HUES6 (cell line): Measurements from ENCODE around the gene SLC25A22.

Source experiments
- H3K27ac ChIP-seq: 2 replicates; pipeline ENCODE4 v1.7.0; 2013; ENCODE audit warnings: low read depth, mild to moderate bottlenecking, low read length, inconsistent platforms
- H3K27me3 ChIP-seq: 2 replicates; pipeline ENCODE4 v1.6.1; 2013; ENCODE audit warnings: low read length; ENCODE audit not compliant: control insufficient read depth, insufficient read depth
- H3K36me3 ChIP-seq: 2 replicates; pipeline ENCODE4 v1.6.1; 2013; ENCODE audit warnings: low read length; ENCODE audit not compliant: control insufficient read depth, insufficient read depth
- H3K4me1 ChIP-seq: 2 replicates; pipeline ENCODE4 v1.6.1; 2013; ENCODE audit warnings: low read length; ENCODE audit not compliant: control insufficient read depth, insufficient read depth
- H3K4me3 ChIP-seq: 2 replicates; pipeline ENCODE4 v1.5.1; 2013; ENCODE audit warnings: low read depth, low read length
- H3K9ac ChIP-seq: one replicate; pipeline ENCODE4 v1.6.1; 2013; ENCODE audit warnings: mild to moderate bottlenecking, low read length
- H3K9me3 ChIP-seq: 2 replicates; pipeline ENCODE4 v1.6.1; 2013; ENCODE audit warnings: low read depth, low read length; ENCODE audit not compliant: control insufficient read depth, insufficient read depth

Gene SLC25A22

DNA sequence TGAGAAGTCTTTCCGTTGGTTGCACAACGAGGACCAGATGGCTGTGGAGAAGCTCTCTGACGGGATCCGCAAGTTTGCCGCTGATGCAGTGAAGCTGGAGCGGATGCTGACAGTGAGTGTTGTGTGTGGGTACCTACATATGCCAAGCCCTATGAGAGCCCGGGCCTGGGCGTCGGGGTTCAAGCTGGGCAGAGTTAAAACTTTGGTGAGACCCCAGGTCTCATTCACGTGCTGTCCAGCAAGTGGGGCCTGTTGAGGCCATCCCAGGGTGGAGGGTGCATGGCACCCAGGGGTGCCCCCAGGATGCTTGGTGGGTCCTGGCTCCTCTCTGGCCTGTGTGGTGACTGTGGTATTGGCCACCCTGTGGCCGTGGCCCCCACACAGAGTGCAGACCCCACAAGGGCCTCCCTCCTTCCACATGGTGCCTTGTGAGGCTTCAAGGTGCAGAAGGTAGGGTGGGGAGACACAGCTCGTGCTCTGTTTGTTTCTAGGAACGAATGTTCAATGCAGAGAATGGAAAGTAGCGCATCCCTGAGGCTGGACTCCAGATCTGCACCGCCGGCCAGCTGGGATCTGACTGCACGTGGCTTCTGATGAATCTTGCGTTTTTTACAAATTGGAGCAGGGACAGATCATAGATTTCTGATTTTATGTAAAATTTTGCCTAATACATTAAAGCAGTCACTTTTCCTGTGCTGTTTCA, 33.6 kb downstream of the SLC25A22 start:
- no peak overlapping the region for H3K4me3 ChIP-seq
- no peaks in the 10 kb centered on the region for H3K9me3 ChIP-seq
- peaks cover 14% of the 10 kb centered on the region for H3K4me1 ChIP-seq
- H3K27ac ChIP-seq: no peak overlapping the region
- no peak overlapping the region for H3K9ac ChIP-seq
- no peaks in the 10 kb centered on the region for H3K27me3 ChIP-seq
- peaks cover 75% of the 10 kb centered on the region for H3K36me3 ChIP-seq

DNA sequence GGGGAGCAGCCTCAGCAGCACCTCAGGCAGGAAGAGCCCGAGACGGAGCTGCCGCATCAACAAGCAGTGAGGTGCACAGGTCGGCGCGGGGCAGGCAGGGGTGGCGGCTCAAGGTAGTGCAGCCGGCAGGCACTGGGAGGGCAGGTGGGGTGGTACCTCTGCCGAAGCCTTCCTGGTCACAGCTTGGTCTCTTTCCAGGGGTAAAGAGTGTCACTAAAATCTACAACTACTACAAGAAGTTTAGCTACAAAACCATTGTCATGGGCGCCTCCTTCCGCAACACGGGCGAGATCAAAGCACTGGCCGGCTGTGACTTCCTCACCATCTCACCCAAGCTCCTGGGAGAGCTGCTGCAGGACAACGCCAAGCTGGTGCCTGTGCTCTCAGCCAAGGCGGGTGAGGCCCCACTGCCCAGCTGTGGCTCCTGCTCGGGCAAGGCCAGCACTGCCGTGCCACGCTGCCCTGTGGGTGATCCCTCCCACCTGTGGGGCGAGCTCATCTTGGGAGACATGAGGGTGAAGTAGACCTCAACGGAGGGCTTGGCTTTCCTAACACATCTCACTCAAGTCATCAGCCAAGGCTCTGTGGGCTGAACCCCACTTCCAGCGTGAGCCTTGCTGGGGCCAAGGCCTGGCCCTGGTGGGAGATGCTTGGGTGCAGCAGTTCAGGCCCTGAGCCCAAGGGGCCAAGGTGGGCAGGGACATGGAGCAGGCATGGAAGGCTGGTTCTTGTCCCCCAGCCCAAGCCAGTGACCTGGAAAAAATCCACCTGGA, 34.3 kb downstream of the SLC25A22 start:
- peaks cover 14% of the 10 kb centered on the region for H3K4me1 ChIP-seq
- H3K27me3 ChIP-seq: no peaks in the 10 kb centered on the region
- H3K27ac ChIP-seq: no peak overlapping the region
- H3K36me3 ChIP-seq: peaks cover 82% of the 10 kb centered on the region
- H3K9ac ChIP-seq: peak overlapping the region; percentile 15
- H3K4me3 ChIP-seq: no peak overlapping the region
- no peaks in the 10 kb centered on the region for H3K9me3 ChIP-seq

DNA sequence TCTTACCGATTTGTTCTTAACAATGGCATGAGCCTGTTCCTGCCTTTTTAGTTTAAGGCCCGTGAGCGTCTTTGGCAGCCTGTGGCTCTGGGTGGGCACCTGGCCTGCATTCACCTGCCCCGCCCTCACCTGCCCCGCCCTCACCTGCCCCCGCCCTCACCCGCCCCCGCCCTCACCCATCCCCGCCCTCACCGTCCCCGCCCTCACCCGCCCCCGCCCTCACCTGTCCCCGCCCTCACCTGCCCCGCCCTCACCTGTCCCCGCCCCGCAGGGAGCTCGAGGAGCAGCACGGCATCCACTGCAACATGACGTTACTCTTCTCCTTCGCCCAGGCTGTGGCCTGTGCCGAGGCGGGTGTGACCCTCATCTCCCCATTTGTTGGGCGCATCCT, 35.0 kb downstream of the SLC25A22 start:
- Histone ChIP-seq H3K36me3 (peaks cover 83% of the 10 kb centered on the region), H3K9ac (peak overlapping the region; percentile 15), H3K4me3 (no peak overlapping the region), H3K27me3 (no peaks in the 10 kb centered on the region), H3K9me3 (no peaks in the 10 kb centered on the region), H3K27ac (no peak overlapping the region), H3K4me1 (peaks cover 14% of the 10 kb centered on the region)

DNA sequence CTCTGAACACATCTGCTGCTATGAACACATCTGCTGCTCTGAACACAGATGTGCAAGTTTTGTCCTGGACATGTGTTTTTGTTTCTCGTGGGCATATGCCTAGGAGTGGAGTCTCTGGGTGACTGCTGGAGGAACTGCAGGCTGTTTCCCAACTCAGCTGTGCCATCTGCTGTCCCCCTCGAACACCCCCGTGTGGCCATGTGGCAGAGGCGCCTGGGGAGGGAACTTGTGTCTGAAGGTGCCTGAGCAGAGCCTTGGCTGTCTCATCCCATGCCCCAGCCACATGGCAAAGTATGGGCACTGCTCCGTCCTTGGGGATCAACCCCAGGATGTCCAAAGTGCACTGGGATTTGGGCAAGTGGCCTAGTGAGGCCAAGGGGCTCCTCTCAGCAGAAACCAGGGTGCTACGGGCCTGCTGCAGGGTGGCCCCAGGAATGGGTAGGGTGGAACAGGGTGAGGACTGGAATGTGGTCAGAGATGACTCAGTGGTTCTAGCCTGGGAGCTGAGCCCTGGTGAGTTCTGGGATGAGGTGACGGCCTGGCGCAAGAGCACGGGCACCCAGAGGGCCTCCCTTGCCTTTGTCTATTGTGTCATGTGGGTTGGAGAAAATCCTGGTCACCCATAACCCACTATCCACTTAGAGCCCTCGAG, 35.5 kb downstream of the SLC25A22 start:
- Histone ChIP-seq H3K4me3 (no peak overlapping the region), H3K4me1 (peaks cover 14% of the 10 kb centered on the region), H3K27me3 (no peaks in the 10 kb centered on the region), H3K9ac (peak overlapping the region; percentile 49), H3K27ac (peak overlapping the region; percentile 39; the same call in 1 of the 2 replicates), H3K36me3 (peaks cover 85% of the 10 kb centered on the region), H3K9me3 (no peaks in the 10 kb centered on the region)

DNA sequence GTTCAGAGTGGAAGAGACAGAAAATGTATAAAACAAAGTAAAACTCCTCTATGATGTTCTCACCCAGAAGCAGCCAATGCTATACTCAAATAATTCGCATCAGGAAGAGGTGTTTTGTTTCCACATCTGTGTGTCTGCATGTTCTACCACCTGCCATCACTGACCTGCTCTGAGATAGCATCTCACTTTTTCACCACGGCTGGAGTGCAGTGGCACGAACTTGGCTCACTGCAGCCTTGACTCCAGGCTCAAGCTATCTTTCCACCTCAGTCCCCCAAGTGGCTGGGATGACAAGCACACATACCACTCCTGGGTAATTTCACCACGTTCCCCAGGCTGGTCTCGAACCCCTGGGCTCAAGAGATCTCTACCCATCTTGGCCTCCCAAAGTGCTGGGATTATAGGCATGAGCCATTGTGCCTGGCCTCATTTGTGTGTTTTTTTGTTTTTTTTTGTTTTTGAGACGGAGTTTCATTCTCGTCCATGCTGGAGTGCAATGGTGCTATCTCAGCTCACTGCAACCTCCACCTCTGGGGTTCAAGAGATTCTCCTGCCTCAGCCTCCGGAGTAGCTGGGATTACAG, 36.5 kb downstream of the SLC25A22 start:
- H3K36me3 ChIP-seq: peaks cover 85% of the 10 kb centered on the region
- H3K9me3 ChIP-seq: no peaks in the 10 kb centered on the region
- H3K27ac ChIP-seq: no peak overlapping the region
- no peak overlapping the region for H3K9ac ChIP-seq
- H3K27me3 ChIP-seq: no peaks in the 10 kb centered on the region
- H3K4me3 ChIP-seq: no peak overlapping the region
- H3K4me1 ChIP-seq: peaks cover 14% of the 10 kb centered on the region

DNA sequence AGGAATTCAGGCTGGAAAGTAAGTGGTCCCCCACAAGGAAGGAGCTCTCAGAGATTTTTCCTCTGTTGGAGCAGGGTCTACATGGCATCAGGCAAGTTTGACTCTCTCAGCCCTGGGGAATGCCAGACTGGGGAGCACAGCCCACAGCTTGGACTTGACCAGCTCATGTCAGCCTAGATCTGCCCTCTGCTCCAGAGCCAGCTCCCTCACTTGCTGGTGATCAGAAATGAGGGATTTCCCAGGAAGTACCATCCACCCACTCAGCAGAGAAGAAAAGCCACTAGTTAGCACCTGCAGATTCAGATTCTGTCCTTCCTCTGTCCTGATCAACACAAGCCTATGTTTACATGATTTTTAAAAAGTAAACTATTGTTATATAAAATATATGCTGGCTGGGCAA, 37.8 kb downstream of the SLC25A22 start:
- Histone ChIP-seq H3K4me3 (no peak overlapping the region), H3K9me3 (no peaks in the 10 kb centered on the region), H3K27ac (no peak overlapping the region), H3K36me3 (peaks cover 87% of the 10 kb centered on the region), H3K9ac (no peak overlapping the region), H3K4me1 (peaks cover 14% of the 10 kb centered on the region), H3K27me3 (no peaks in the 10 kb centered on the region)

DNA sequence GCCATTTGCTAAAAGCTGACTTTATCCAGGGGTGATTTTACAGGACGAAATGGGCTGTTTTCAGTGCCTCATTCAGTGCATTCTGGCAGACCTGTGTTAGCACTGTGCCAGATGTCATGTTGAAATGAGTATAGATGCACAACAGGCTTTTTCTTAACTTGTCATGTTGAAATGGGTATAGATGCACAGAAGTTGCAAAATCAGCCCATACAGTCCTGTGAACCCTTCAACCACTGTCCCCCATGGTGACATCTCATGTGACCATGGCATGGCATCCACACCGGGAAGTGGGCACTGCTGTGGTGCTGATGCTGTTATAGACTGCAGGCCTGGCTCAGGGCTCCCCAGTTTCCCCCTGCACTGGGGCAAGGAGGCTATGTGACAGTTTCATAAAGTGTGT, 48.4 kb downstream of the SLC25A22 start:
- no peaks in the 10 kb centered on the region for H3K9me3 ChIP-seq
- peaks cover 17% of the 10 kb centered on the region for H3K4me1 ChIP-seq
- peaks cover 20% of the 10 kb centered on the region for H3K36me3 ChIP-seq
- no peaks in the 10 kb centered on the region for H3K27me3 ChIP-seq
- H3K27ac ChIP-seq: no peak overlapping the region
- no peak overlapping the region for H3K9ac ChIP-seq
- H3K4me3 ChIP-seq: no peak overlapping the region

DNA sequence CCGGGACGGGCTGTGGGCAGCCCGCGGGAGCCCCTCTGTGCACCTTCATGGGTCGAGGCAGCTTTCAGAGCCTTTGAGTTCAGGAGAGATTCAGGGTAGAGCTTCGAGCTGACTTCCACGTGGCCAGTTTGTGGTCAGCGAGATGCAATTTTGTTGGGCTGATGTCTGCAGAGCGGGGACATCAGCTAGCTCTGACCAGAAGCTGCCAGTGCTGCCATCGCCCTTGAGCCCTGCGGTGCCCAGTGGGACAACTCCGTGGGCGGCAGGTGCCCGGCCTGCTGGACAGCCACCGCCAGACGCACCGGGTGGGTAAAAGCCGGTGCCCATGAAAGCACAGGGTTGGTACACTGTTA, 50.1 kb downstream of the SLC25A22 start:
- Histone ChIP-seq H3K27me3 (no peaks in the 10 kb centered on the region), H3K4me3 (peak overlapping the region; percentile 84), H3K36me3 (peaks cover 20% of the 10 kb centered on the region), H3K9me3 (no peaks in the 10 kb centered on the region), H3K27ac (peak overlapping the region; percentile 88), H3K9ac (peak overlapping the region; percentile 90), H3K4me1 (peaks cover 21% of the 10 kb centered on the region)

DNA sequence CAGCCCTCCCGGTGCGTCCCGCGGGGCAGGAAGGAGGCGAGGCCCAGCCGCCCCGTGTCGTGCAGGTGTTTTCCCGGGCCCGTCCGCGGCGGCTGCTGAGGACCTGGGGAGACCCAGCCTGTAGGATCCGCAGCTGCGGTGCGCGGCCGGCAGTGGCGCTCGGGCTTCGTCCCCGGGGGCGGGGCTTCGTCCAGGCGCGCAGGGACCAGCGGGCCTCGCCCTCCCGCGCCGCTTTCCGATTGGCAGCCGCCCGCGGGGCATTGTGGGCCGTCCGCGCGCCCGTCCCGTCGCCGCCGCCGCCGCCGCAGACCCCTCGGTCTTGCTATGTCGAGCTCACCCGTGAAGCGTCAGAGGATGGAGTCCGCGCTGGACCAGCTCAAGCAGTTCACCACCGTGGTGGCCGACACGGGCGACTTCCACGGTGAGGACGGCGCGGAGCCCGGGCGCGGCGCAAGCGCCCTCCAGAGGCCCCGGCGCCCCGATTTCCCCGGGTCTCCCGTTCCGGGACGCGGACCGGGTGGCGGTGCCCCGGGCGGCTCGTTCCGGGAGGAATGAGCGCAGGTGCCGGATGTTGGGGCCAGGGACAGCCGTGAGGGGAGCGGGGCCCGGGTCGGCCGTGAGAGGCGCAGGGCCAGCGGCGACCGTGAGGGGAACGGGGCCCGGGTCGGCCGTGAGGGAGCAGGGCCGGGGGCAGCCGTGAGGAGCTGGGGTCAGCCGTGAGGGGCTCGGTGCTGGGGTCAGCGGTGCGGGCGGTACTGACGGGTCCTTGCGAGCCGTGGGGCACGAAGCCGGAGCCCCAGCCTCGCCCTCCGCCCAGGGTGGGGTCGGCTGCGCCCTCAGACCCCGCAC, 50.7 kb downstream of the SLC25A22 start, which contains the start of gene TALDO1:
Gene TALDO1 (plus strand): TSS at position 307 of the 849 bp plus-strand sequence. CDS start 18 bp downstream, at position 325.
- peaks cover 21% of the 10 kb centered on the region for H3K4me1 ChIP-seq
- H3K9me3 ChIP-seq: no peaks in the 10 kb centered on the region
- H3K9ac ChIP-seq: peak within 1 kb of the TSS; percentile 92
- peak within 1 kb of the TSS; percentile 84 for H3K4me3 ChIP-seq
- peak within 1 kb of the TSS; percentile 88 for H3K27ac ChIP-seq
- H3K36me3 ChIP-seq: peaks cover 15% of the 10 kb centered on the region
- no peaks in the 10 kb centered on the region for H3K27me3 ChIP-seq
